ENCODE results near the gene ANKRD11. TPM values are rescaled to one million over a fixed set of nuclear protein-coding genes. Genes with fewer than 3 reads are reported as not detected.
"Not testable (repeated sequence)": the region's sequence is repeated elsewhere in the genome, so short reads cannot be mapped to it uniquely, and the experiment has no call there.

Gene ANKRD11
- total RNA-seq, 2 experiments from 2014 or later, result 199 to 208 TPM

GRCh38 chr16:89343501-89344457 is 146.6 kb downstream of the ANKRD11 start:
- no peak for DNase-seq
- H3K4me3 Mint-ChIP-seq, result no peak overlapping the region
- H3K27me3 Mint-ChIP-seq, result no peaks in the 10 kb centered on the region
- ChIA-PET POLR2A (no interaction called here), CTCF (no interaction called here)
- no peaks in the 10 kb centered on the region for H3K9me3 Mint-ChIP-seq
- peaks cover 35% of the 10 kb centered on the region for H3K36me3 Mint-ChIP-seq (ENCODE audit: low read depth)
- peaks cover 72% of the 10 kb centered on the region for H3K4me1 Mint-ChIP-seq
- no peak overlapping the region for H3K27ac Mint-ChIP-seq

GRCh38 chr16:89341697-89342694 is 148.4 kb downstream of the ANKRD11 start:
- Mint-ChIP-seq H3K36me3 (ENCODE audit: low read depth) (peaks cover 35% of the 10 kb centered on the region), H3K27ac (no peak overlapping the region), H3K9me3 (no peaks in the 10 kb centered on the region), H3K4me1 (peaks cover 59% of the 10 kb centered on the region), H3K27me3 (no peaks in the 10 kb centered on the region), H3K4me3 (no peak overlapping the region)
- DNase-seq, result no peak
- ChIA-PET POLR2A (interaction anchor here (1.1 kb wide), 1 partner anchor 16 kb away, joined by 5 read pairs; no protein-coding TSS in a partner anchor), CTCF (interaction anchor here (0.9 to 1.6 kb wide), 3 partner anchors 9 to 215 kb away, joined by 3 to 7 read pairs (median 4); partner anchors contain the start of gene SPG7)

- Mint-ChIP-seq H3K36me3 (ENCODE audit: low read depth) (peaks cover 28% of the 10 kb centered on the region), H3K27ac (no peak overlapping the region), H3K4me1 (peaks cover 55% of the 10 kb centered on the region), H3K9me3 (no peaks in the 10 kb centered on the region), H3K27me3 (no peaks in the 10 kb centered on the region), H3K4me3 (no peak overlapping the region)
- no peak for DNase-seq
- ChIA-PET CTCF (interaction anchor here (0.9 to 1.6 kb wide), 3 partner anchors 9 to 216 kb away, joined by 3 to 7 read pairs (median 4); partner anchors contain the start of gene SPG7), POLR2A (interaction anchor here (1.1 kb wide), 1 partner anchor 17 kb away, joined by 5 read pairs; no protein-coding TSS in a partner anchor)
Measured at GRCh38 chr16:89341279-89341678, 149.1 kb downstream of the ANKRD11 start.

- ChIA-PET CTCF (no interaction called here), POLR2A (no interaction called here)
- no peaks in the 10 kb centered on the region for H3K9me3 Mint-ChIP-seq
- H3K27me3 Mint-ChIP-seq, result no peaks in the 10 kb centered on the region
- peaks cover 17% of the 10 kb centered on the region for H3K36me3 Mint-ChIP-seq (ENCODE audit: low read depth)
- DNase-seq, result no peak
- H3K4me3 Mint-ChIP-seq, result no peak overlapping the region
- no peak overlapping the region for H3K27ac Mint-ChIP-seq
- H3K4me1 Mint-ChIP-seq, result peaks cover 61% of the 10 kb centered on the region
Measured at GRCh38 chr16:89338863-89339262, 151.5 kb downstream of the ANKRD11 start.

- H3K36me3 Mint-ChIP-seq (ENCODE audit: low read depth), result peaks cover 10% of the 10 kb centered on the region
- ChIA-PET CTCF (no interaction called here), POLR2A (no interaction called here)
- no peak for DNase-seq
- peaks cover 61% of the 10 kb centered on the region for H3K4me1 Mint-ChIP-seq
- H3K27ac Mint-ChIP-seq, result no peak overlapping the region
- no peak overlapping the region for H3K4me3 Mint-ChIP-seq
- no peaks in the 10 kb centered on the region for H3K27me3 Mint-ChIP-seq
- no peaks in the 10 kb centered on the region for H3K9me3 Mint-ChIP-seq
Measured at GRCh38 chr16:89337965-89338364, 152.4 kb downstream of the ANKRD11 start.

GRCh38 chr16:89335803-89336485 is 154.4 kb downstream of the ANKRD11 start:
- peaks cover 65% of the 10 kb centered on the region for H3K4me1 Mint-ChIP-seq
- CTCF ChIA-PET, result interaction anchor here (0.6 to 1.3 kb wide), 3 partner anchors 22 to 221 kb away, joined by 3 to 7 read pairs (median 3); no protein-coding TSS in a partner anchor
- peaks cover 10% of the 10 kb centered on the region for H3K36me3 Mint-ChIP-seq (ENCODE audit: low read depth)
- DNase-seq, result no peak
- POLR2A ChIA-PET, result interaction anchor here (0.6 to 1.5 kb wide), 5 partner anchors 11 to 172 kb away, joined by 3 to 4 read pairs (median 3); partner anchors contain the start of gene SPG7
- H3K9me3 Mint-ChIP-seq, result no peaks in the 10 kb centered on the region
- H3K27ac Mint-ChIP-seq, result no peak overlapping the region
- H3K4me3 Mint-ChIP-seq, result no peak overlapping the region
- H3K27me3 Mint-ChIP-seq, result no peaks in the 10 kb centered on the region

GRCh38 chr16:89334988-89335802 is 155.2 kb downstream of the ANKRD11 start:
- no peaks in the 10 kb centered on the region for H3K27me3 Mint-ChIP-seq
- peaks cover 10% of the 10 kb centered on the region for H3K36me3 Mint-ChIP-seq (ENCODE audit: low read depth)
- H3K9me3 Mint-ChIP-seq, result no peaks in the 10 kb centered on the region
- no peak for DNase-seq
- H3K27ac Mint-ChIP-seq, result peak overlapping the region; percentile 52
- H3K4me1 Mint-ChIP-seq, result peaks cover 65% of the 10 kb centered on the region
- H3K4me3 Mint-ChIP-seq, result no peak overlapping the region
- CTCF ChIA-PET, result interaction anchor here (0.9 to 1.3 kb wide), 3 partner anchors 23 to 222 kb away, joined by 3 to 7 read pairs (median 3); no protein-coding TSS in a partner anchor
- POLR2A ChIA-PET, result interaction anchor here (0.6 to 1.5 kb wide), 5 partner anchors 12 to 173 kb away, joined by 3 to 4 read pairs (median 3); partner anchors contain the start of gene SPG7

GRCh38 chr16:89334461-89334860 is 155.9 kb downstream of the ANKRD11 start:
- CTCF ChIA-PET, result interaction anchor here (0.9 kb wide), 1 partner anchor 138 kb away, joined by 3 read pairs; no protein-coding TSS in a partner anchor
- no peaks in the 10 kb centered on the region for H3K9me3 Mint-ChIP-seq
- no peak overlapping the region for H3K27ac Mint-ChIP-seq
- peaks cover 4% of the 10 kb centered on the region for H3K36me3 Mint-ChIP-seq (ENCODE audit: low read depth)
- peaks cover 65% of the 10 kb centered on the region for H3K4me1 Mint-ChIP-seq
- POLR2A ChIA-PET, result interaction anchor here (2.2 kb wide), 1 partner anchor 173 kb away, joined by 4 read pairs; no protein-coding TSS in a partner anchor
- no peaks in the 10 kb centered on the region for H3K27me3 Mint-ChIP-seq
- no peak overlapping the region for H3K4me3 Mint-ChIP-seq
- no peak for DNase-seq

- Mint-ChIP-seq H3K9me3 (no peaks in the 10 kb centered on the region), H3K4me3 (no peak overlapping the region), H3K4me1 (peaks cover 68% of the 10 kb centered on the region), H3K27me3 (no peaks in the 10 kb centered on the region), H3K36me3 (ENCODE audit: low read depth) (peaks cover 4% of the 10 kb centered on the region), H3K27ac (no peak overlapping the region)
- CTCF ChIA-PET, result interaction anchor here (0.5 kb wide), 1 partner anchor 20 kb away, joined by 3 read pairs; no protein-coding TSS in a partner anchor
- no peak for DNase-seq
- POLR2A ChIA-PET, result interaction anchor here (1.9 to 2.2 kb wide), 2 partner anchors 19 to 173 kb away, joined by 4 to 9 read pairs; no protein-coding TSS in a partner anchor
Measured at GRCh38 chr16:89334050-89334449, 156.3 kb downstream of the ANKRD11 start.

GRCh38 chr16:89333401-89334001 is 156.9 kb downstream of the ANKRD11 start:
- not testable (repeated sequence) for H3K27me3 Mint-ChIP-seq; H3K9me3 Mint-ChIP-seq; H3K36me3 Mint-ChIP-seq (ENCODE audit: low read depth); H3K4me3 Mint-ChIP-seq
- ChIA-PET POLR2A (interaction anchor here (1.9 to 2.2 kb wide), 2 partner anchors 18 to 174 kb away, joined by 4 to 9 read pairs; no protein-coding TSS in a partner anchor), CTCF (interaction anchor here (0.5 to 1.9 kb wide), 6 partner anchors 8 to 49 kb away, joined by 3 to 5 read pairs (median 3); no protein-coding TSS in a partner anchor)
- H3K4me1 Mint-ChIP-seq, result peaks cover 63% of the 10 kb centered on the region
- DNase-seq, result peak; percentile 45
- peak overlapping the region; percentile 7 for H3K27ac Mint-ChIP-seq

GRCh38 chr16:89332902-89333245 is 157.5 kb downstream of the ANKRD11 start:
- CTCF ChIA-PET, result interaction anchor here (0.8 to 1.9 kb wide), 6 partner anchors 8 to 50 kb away, joined by 3 to 5 read pairs (median 3); no protein-coding TSS in a partner anchor

More at GRCh38 chr16:89332902-89333245, 157.5 kb downstream of the ANKRD11 start:
- Mint-ChIP-seq H3K27me3 (no peaks in the 10 kb centered on the region), H3K9me3 (no peaks in the 10 kb centered on the region), H3K4me1 (peaks cover 69% of the 10 kb centered on the region), H3K36me3 (ENCODE audit: low read depth) (peaks cover 8% of the 10 kb centered on the region), H3K4me3 (no peak overlapping the region), H3K27ac (peak overlapping the region; percentile 24)
- no peak for DNase-seq
- POLR2A ChIA-PET, result interaction anchor here (1.9 to 2.2 kb wide), 2 partner anchors 18 to 174 kb away, joined by 4 to 9 read pairs; no protein-coding TSS in a partner anchor

Measured in activated CD4-positive, alpha-beta memory T cell treated with anti-CD3 and anti-CD28 coated beads, Interleukin-2, amount 10 ng/mL, durations not matched to agents 7 days and 5 days (primary cell).